Measurements from ENCODE around the gene RCL1.

RCL1 gene

GRCh38 chr9:4842734-4843133 is 50.0 kb downstream of the RCL1 start:
- no peak for DNase-seq (ENCODE audit: low spot score)

- no peak for DNase-seq (ENCODE audit: low spot score)
These were observed 51.5 kb downstream of the RCL1 start for GRCh38 chr9:4844056-4844838.

- no peak for DNase-seq (ENCODE audit: low spot score)
These were observed 56.6 kb downstream of the RCL1 start for GRCh38 chr9:4849369-4849768.

GRCh38 chr9:4850603-4851310 is 58.0 kb downstream of the RCL1 start:
- no peak for DNase-seq (ENCODE audit: low spot score)

GRCh38 chr9:4852419-4852818 is 59.7 kb downstream of the RCL1 start:
- DNase-seq (ENCODE audit: low spot score), result no peak

GRCh38 chr9:4854265-4854590 is 61.5 kb downstream of the RCL1 start:
- DNase-seq (ENCODE audit: low spot score), result no peak

- no peak for DNase-seq (ENCODE audit: low spot score)
These were observed 63.1 kb downstream of the RCL1 start for GRCh38 chr9:4855841-4856240.

- DNase-seq (ENCODE audit: low spot score), result no peak
These were observed 64.5 kb downstream of the RCL1 start for GRCh38 chr9:4857163-4857810.

GRCh38 chr9:4859035-4859434 is 66.3 kb downstream of the RCL1 start:
- DNase-seq (ENCODE audit: low spot score), result no peak

GRCh38 chr9:4860383-4860782 is 67.6 kb downstream of the RCL1 start:
- no peak for DNase-seq (ENCODE audit: low spot score)

- DNase-seq (ENCODE audit: low spot score), result no peak
These were observed 68.4 kb downstream of the RCL1 start for GRCh38 chr9:4861145-4861544.

GRCh38 chr9:4861736-4862451 is 69.2 kb downstream of the RCL1 start:
- no peak for DNase-seq (ENCODE audit: low spot score)

- no peak for DNase-seq (ENCODE audit: low spot score)
These were observed 69.9 kb downstream of the RCL1 start for GRCh38 chr9:4862506-4863250.

GRCh38 chr9:4864234-4864661 is 71.5 kb downstream of the RCL1 start:
- no peak for DNase-seq (ENCODE audit: low spot score)

GRCh38 chr9:4864698-4865097 is 72.0 kb downstream of the RCL1 start:
- DNase-seq (ENCODE audit: low spot score), result no peak

GRCh38 chr9:4865681-4866080 is 72.9 kb downstream of the RCL1 start:
- no peak for DNase-seq (ENCODE audit: low spot score)

GRCh38 chr9:4866239-4866969 is 73.7 kb downstream of the RCL1 start:
- no peak for DNase-seq (ENCODE audit: low spot score)

- no peak for DNase-seq (ENCODE audit: low spot score)
These were observed 80.3 kb downstream of the RCL1 start for GRCh38 chr9:4873066-4873465.

- no peak for DNase-seq (ENCODE audit: low spot score)
These were observed 82.8 kb downstream of the RCL1 start for GRCh38 chr9:4875559-4875958.

- no peak for DNase-seq (ENCODE audit: low spot score)
These were observed 86.4 kb downstream of the RCL1 start for GRCh38 chr9:4879115-4879558.

- no peak for DNase-seq (ENCODE audit: low spot score)
These were observed 90.7 kb downstream of the RCL1 start for GRCh38 chr9:4883326-4883873.
